SU-DHL-6 (cell line): ENCODE measurements around the gene MSX1.

Experiments
- CTCF ChIP-seq: fragments of 200-600 bp; sonication (generic); IDR thresholded peaks from one replicate; pipeline ENCODE4 v1.5.1; 2017; ENCODE audit warnings: antibody characterized with exemption, mild to moderate bottlenecking, low read length, moderate library complexity; ENCODE audit not compliant: insufficient read depth, poor library complexity, severe bottlenecking
- EZH2phosphoT487 ChIP-seq: fragments of 200-600 bp; sonication (generic), shearing (Covaris generic); conservative IDR thresholded peaks from 2 replicates; pipeline ENCODE4 v1.6.1; 2018; ENCODE audit warnings: mild to moderate bottlenecking, antibody characterized with exemption, low read length, moderate library complexity, mixed read lengths

- TF ChIP-seq CTCF (peak; percentile 30), EZH2phosphoT487 (no peak)
Measured at GRCh38 chr4:4880492-4880891, 21.0 kb downstream of the MSX1 start.
